GM21786 (cell line): ENCODE data around the gene NPEPL1.
"Not testable (repeated sequence)": the region's sequence is repeated elsewhere in the genome, so short reads cannot be mapped to it uniquely, and the experiment has no call there.

Experiments used
- ATAC-seq: cut with Tn5 transposase; IDR thresholded peaks from one replicate; pipeline ENCODE4 v1.9.1; 2021; ENCODE audit not compliant: unreplicated experiment

Gene NPEPL1

DNA sequence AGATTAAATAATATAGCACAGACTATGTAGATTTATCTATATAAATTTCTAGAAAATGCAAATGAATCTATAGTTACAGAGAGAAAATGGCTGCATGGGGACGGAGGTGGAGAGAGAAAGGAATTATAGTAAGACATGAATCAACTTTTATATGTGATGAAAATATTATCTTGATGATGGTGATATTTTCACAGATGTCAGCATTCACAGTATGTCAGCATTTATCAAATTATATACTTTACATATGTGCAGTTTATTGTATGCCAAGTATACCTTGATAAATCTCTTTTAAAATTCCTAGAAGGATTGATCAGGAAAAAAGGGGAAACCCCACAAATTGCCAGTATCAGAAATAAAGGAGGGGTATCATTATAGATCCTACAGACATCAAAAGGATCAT, 44.6 kb downstream of the NPEPL1 start:
- no peak for ATAC-seq

GRCh38 chr20:58740356-58741308, 48.0 kb downstream of the NPEPL1 start:
- no peak for ATAC-seq

DNA sequence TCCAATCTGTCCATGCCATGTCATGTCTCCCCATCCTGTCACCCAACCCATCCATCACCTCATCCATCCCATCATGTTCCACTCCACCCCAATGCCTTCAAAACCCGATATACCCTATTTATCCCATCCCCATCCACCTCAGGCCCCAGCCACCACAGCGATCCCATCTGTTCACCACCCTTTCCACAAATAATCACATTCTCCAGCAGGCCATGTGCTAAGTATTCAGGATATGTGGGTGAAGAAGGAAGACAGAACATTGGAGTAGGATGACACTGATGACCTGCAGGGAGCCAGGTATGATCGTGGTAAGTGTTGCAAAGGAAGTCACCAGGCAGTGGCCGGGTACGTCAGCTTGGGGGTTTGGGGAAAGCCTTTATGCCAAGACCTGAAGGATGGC, 48.8 kb downstream of the NPEPL1 start:
- no peak for ATAC-seq

DNA sequence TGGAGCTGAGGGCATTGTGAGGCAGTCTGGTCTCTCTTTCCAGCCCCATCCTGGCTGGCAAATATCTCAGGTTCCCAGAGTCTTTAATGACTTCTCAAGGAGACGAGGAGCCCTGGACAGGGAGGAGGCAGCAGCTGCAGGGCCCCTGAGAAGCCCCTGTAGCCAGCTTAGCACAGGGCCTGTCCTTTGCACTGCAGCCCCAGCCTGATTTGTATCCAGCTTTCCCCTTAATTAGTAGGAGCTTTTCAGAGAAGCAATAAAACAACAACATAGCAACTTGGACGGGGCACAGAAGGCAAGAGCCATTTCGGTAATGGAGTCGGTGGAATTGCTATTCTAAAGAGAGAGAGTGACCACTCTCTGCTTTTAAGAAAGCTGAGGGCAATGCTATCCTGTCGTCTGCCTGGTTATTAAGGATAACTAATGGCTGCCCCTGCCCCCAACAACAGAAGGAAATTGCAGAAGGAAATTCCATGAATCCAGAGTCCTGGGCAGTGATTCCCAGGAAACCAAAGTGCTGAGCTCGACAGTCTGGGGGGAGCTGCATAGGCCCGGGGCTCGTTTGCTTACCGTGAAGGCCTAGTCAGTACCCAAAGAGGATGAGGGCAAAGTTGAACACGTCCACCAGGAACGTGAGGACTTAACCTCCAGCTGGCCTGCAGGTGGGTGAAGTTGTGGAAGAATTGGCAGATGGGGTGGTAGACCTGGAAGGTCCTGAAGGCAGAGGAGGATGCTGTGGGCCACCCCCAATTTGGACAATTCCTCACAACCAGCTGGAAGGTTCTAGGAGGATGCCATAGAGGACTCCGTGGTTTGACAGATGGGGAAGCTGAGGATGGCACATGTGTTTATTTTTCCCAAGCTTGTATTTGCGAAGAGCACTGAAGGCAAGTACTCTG, 50.3 kb downstream of the NPEPL1 start:
- no peak for ATAC-seq

GRCh38 chr20:58743929-58744534, 51.4 kb downstream of the NPEPL1 start:
- ATAC-seq, result no peak

GRCh38 chr20:58744836-58745235, 52.2 kb downstream of the NPEPL1 start:
- no peak for ATAC-seq

DNA sequence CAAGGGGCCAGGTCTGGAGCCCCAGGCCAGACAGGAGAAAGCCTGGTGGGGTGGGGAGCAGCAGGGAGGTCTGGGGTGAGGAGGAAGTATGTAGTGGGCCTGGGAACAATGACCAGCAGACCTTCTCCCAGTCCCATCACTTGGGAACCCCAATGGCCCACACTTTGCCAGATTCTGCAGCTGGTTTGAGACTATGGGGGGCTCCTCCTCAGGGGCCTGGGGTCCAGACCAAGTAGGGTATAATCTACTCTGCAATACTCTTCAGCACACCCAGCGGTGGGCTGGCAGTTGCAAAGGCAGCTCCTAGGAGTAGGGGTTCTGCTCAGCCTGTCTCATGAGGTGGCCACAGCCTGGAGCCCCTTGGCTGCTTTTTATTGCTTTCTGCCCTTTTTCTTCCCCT, 52.8 kb downstream of the NPEPL1 start:
- ATAC-seq, result no peak

GRCh38 chr20:58746620-58747019, 54.0 kb downstream of the NPEPL1 start:
- no peak for ATAC-seq

GRCh38 chr20:58747211-58747610, 54.6 kb downstream of the NPEPL1 start:
- ATAC-seq, result no peak

DNA sequence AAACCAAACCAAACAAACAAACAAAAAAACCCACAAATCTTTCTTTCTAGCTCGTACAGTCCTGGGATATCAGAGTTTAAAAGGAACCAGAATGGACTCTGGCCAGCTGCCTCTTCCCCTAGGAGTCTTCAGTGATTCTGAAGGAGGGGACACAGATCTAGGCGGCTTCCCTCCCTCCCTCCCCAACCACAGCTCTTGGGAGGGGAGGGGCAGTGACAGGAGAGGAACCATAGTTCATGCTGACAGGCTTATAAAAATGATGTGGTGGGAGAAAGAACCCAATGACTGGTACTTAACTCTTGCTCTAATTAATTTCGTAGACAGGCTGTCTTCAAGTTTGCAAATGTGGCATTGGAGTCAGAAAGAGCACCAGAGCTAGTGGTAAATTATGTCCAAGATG, 56.0 kb downstream of the NPEPL1 start:
- no peak for ATAC-seq

DNA sequence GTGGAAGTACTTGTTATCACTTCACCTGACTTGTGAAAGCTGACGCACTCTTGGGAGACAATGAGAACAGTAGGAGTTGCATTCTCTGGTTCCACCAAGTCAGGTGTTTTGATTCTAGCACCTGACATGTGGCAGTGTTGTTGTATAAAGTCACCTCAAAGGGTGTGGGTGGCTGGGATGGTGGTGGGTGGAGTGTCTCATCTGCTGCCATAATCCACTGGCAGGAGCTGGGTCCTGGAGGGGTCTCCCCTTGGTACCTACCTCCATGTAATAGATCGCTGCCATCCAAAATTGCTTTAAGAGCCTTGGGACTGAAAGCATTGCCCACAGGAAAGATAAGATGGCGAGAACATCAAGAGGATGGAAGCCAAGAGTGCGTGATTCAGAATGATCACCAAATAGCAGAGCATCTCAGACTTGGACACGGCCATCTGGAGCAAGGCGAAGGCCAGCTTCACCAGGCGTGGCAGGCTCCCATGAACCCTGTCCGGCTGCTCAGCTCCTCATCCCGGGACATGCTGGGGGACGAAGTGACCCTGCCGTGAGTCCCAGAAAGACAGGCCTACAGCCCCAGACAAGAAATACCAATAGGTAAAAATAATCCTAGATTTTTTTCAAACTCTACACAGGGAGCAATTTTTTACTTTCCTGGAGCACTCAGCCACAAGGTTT, 56.6 kb downstream of the NPEPL1 start:
- ATAC-seq, result no peak

GRCh38 chr20:58749979-58750378, 57.4 kb downstream of the NPEPL1 start:
- ATAC-seq, result no peak

DNA sequence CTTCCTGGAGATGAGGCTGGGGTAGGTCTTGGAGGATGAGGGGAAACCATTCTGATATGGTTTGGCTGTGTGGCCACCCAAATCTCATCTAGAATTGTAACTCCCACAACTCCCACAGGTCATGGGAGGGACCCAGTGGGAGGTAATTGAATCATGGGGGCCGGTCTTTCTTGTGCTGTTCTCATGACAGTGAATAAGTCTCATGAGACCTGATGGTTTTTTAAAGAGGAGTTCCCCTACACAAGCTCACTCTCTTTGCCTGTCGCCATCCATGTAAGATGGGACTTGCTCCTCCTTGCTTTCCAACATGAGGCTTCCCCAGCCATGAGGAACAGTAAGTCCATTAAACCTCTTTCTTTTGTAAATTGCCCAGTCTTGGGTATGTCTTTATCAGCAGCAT, 58.1 kb downstream of the NPEPL1 start:
- not testable (repeated sequence) for ATAC-seq

GRCh38 chr20:58751979-58752378, 59.4 kb downstream of the NPEPL1 start:
- no peak for ATAC-seq

DNA sequence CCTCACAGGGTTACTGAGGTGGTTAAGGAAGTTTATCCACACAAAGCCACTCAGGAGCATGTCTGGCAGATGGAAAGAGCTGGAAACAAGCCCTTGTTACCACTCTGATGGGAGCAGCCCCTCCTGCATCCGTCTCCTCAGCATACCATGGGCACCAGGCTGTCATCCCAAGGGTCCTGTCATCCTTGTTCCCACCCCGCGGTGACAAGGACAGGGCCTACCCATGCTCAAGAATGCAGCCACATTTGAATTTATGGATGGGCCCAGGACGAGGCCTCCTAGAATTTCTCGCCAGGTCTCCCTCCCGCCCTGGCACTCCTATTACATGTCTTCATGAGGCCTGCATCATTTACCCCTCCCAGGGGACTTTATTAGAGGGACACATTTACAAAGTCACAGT, 60.0 kb downstream of the NPEPL1 start:
- ATAC-seq, result no peak

DNA sequence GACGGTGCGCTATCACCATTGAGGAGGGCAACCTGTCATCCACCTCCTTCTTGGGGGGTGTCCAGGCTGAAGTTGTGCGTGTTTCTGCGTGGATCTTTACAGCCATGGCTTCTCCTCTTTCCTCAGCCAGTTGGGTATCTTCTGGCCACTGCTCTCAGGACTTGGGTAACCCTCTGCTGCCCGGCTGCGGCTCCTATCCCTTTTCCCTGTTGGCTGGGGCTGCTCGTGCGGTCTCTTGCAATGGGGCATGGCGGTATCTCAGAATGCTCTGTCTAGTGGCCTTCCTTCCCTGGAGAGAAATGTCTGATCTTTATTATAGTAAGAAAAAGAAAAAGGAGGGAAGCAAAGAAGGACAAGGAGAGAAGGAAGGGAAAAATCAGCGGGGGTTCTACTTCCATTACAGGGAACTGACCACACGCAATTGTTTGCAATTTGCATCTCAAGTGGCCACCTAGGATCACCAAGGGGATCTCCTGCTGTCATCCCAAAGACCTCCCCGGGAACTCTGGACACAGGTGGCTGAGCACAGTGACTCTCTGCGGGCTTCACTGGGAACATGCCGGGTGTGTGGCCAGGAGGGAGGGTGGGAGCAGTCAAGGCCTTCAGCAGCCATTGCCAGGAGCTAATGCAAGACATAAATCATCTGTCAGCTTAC, 60.8 kb downstream of the NPEPL1 start:
- no peak for ATAC-seq

DNA sequence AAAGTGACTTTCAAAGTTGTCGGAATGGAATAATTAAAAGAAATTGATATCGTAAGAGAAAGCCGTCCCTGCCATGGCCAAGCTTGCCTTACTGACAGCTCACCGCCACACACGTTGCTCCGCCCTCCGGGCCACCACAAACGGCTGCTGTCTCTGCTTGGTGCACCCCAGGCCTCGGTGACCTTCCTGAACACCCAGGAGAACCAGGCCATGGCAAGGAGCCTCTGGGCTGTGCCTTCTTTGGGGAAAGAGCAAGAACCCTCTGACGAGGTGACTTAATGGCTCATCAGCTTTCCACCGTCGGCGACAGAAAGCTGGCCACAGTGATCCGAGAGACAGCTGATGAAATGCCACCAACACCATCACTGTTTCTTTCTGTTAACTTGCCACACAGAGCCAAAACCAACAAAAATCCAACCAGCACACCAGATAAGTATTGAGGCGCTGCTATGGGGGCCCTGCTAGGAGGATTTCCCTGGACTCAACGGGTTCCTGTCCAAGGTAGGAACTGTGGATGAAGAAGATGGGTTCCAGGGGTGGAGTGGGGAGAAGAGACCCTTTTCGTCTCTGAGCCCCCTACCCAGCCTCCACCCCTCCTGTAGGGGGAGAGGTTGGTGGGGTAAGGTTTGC, 61.4 kb downstream of the NPEPL1 start:
- no peak for ATAC-seq

DNA sequence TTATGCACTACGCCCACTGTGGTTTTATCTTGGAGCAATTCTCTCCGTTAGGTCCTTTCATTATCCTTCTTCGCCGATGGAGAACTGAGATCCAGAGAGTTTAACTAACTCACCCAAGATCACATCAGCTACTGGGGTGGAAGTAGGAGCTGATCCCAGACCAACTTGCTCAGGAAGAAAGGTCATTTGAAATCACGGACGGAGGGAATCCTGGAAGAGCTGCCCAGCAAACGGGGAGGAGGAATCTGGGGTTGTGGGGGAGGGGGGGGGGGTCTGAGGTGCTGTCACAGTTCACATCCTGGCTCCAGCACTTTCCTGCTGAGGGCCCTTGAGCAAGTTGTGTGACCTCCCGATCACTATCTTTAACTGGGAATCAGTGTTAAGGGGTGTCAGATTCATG, 62.0 kb downstream of the NPEPL1 start:
- no peak for ATAC-seq

GRCh38 chr20:58755062-58755697, 62.6 kb downstream of the NPEPL1 start:
- no peak for ATAC-seq
